ENCODE results near the gene APBA1.

APBA1 gene

DNA sequence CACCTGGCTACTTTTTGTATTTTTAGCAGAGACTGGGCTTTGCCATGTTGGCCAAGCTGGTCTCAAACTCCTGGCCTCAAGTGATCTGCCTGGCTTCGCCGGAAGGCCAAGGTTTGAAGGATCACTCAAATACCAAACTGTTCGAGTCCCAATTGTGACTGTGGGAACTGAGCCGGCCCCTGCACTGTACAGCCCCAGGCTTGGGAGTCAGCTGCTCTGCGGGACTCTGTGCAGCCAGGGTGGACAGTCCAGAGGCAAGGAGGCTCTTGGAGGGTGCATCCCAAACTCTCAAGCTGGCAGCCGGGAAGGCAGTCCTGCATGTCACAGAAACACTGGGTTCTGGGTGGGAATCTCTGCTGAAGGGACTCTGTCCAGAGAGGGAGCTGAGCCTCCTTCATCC is 238.2 kb downstream of the APBA1 start:
- Histone ChIP-seq H3K27me3 (replicated peaks; ENCODE audit: control insufficient read depth, insufficient read depth, low read length) (no peaks in the 10 kb centered on the region), H3K4me3 (replicated peaks; ENCODE audit: low read depth, low read length) (no peak overlapping the region), H3K36me3 (ENCODE audit: control insufficient read depth, insufficient read depth, low read length) (no peaks in the 10 kb centered on the region)
- no peak for DNase-seq (ENCODE audit: extremely low read depth, insufficient read length)
- TF ChIP-seq, protein P1, sequence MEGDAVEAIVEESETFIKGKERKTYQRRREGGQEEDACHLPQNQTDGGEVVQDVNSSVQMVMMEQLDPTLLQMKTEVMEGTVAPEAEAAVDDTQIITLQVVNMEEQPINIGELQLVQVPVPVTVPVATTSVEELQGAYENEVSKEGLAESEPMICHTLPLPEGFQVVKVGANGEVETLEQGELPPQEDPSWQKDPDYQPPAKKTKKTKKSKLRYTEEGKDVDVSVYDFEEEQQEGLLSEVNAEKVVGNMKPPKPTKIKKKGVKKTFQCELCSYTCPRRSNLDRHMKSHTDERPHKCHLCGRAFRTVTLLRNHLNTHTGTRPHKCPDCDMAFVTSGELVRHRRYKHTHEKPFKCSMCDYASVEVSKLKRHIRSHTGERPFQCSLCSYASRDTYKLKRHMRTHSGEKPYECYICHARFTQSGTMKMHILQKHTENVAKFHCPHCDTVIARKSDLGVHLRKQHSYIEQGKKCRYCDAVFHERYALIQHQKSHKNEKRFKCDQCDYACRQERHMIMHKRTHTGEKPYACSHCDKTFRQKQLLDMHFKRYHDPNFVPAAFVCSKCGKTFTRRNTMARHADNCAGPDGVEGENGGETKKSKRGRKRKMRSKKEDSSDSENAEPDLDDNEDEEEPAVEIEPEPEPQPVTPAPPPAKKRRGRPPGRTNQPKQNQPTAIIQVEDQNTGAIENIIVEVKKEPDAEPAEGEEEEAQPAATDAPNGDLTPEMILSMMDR (IDR thresholded peaks at IDR 0.05; ENCODE audit: insufficient read depth, low read length, poor library complexity, severe bottlenecking): no peak

GRCh38 chr9:69433392-69433791 is 238.8 kb downstream of the APBA1 start:
- TF ChIP-seq, protein P1 (IDR thresholded peaks at IDR 0.05; ENCODE audit: insufficient read depth, low read length, poor library complexity, severe bottlenecking): no peak
- Histone ChIP-seq H3K36me3 (ENCODE audit: control insufficient read depth, insufficient read depth, low read length) (no peaks in the 10 kb centered on the region), H3K27me3 (replicated peaks; ENCODE audit: control insufficient read depth, insufficient read depth, low read length) (no peaks in the 10 kb centered on the region), H3K4me3 (replicated peaks; ENCODE audit: low read depth, low read length) (no peak overlapping the region)
- no peak for DNase-seq (ENCODE audit: extremely low read depth, insufficient read length)

DNA sequence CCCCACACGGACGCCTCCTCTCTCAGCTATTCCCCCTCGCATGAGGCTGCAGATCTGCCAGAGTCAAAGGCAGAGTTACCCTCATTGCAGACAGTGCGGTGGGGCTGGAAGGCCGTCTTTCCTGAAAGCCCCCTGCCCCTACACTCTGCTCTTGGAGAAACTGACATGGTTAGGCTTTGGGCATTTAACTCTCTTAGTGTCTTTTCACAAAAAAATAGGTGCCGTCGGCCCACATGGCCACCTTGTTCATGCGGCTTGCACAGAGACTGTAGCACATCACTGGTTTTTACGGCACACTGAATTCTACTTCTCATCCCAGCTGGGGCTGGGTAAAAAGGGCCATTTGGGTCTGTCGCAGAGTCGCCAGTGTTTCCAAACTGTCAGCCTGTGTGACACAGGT is 239.5 kb downstream of the APBA1 start:
- TF ChIP-seq, protein P1 (IDR thresholded peaks at IDR 0.05; ENCODE audit: insufficient read depth, low read length, poor library complexity, severe bottlenecking): no peak
- no peak overlapping the region for H3K4me3 ChIP-seq (replicated peaks; ENCODE audit: low read depth, low read length)
- no peaks in the 10 kb centered on the region for H3K27me3 ChIP-seq (replicated peaks; ENCODE audit: control insufficient read depth, insufficient read depth, low read length)
- no peak for DNase-seq (ENCODE audit: extremely low read depth, insufficient read length)
- H3K36me3 ChIP-seq (ENCODE audit: control insufficient read depth, insufficient read depth, low read length): no peaks in the 10 kb centered on the region

DNA sequence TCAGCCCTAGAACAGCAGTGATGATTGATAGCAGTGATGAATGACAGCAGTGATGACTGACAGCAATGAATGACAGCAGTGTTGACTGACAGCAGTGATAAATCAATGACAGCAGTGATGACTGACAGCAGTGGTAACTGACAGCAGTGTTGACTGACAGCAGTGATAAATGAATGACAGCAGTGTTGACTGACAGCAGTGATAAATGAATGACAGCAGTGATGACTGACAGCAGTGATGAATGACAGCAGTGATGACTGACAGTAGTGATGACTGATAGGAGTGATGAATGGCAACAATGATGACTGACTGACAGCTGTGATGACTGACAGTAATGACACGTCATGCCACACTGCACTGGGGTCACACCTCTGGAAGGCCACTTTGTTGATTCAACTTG is 240.4 kb downstream of the APBA1 start:
- no peak overlapping the region for H3K4me3 ChIP-seq (replicated peaks; ENCODE audit: low read depth, low read length)
- no peak for DNase-seq (ENCODE audit: extremely low read depth, insufficient read length)
- TF ChIP-seq, protein P1 (IDR thresholded peaks at IDR 0.05; ENCODE audit: insufficient read depth, low read length, poor library complexity, severe bottlenecking): no peak
- H3K27me3 ChIP-seq (replicated peaks; ENCODE audit: control insufficient read depth, insufficient read depth, low read length): no peaks in the 10 kb centered on the region
- no peaks in the 10 kb centered on the region for H3K36me3 ChIP-seq (ENCODE audit: control insufficient read depth, insufficient read depth, low read length)

DNA sequence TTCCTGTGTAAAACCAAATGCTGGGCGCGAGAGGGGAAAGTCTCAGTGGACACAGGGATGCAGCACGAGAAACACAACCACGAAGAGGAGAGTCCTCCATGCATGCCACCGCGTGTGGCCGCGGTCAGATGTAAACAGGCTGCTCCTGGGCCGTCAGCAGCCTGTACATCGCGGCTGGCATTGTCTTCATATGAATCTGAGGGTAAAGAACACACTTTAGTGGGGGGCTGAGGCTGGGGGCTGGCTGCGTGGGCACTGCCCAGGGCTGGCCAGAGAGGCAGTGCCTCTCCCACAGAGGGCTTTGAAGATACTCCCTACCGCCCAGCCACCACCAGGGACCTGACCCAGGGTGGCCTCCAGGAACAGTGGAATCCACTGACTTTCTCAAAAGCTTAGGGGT is 241.0 kb downstream of the APBA1 start:
- H3K36me3 ChIP-seq (ENCODE audit: control insufficient read depth, insufficient read depth, low read length): no peaks in the 10 kb centered on the region
- no peaks in the 10 kb centered on the region for H3K27me3 ChIP-seq (replicated peaks; ENCODE audit: control insufficient read depth, insufficient read depth, low read length)
- H3K4me3 ChIP-seq (replicated peaks; ENCODE audit: low read depth, low read length): no peak overlapping the region
- DNase-seq (ENCODE audit: extremely low read depth, insufficient read length): no peak
- TF ChIP-seq, protein P1 (IDR thresholded peaks at IDR 0.05; ENCODE audit: insufficient read depth, low read length, poor library complexity, severe bottlenecking): no peak

GRCh38 chr9:69430206-69430605 is 242.0 kb downstream of the APBA1 start:
- H3K27me3 ChIP-seq (replicated peaks; ENCODE audit: control insufficient read depth, insufficient read depth, low read length): no peaks in the 10 kb centered on the region
- no peaks in the 10 kb centered on the region for H3K36me3 ChIP-seq (ENCODE audit: control insufficient read depth, insufficient read depth, low read length)
- DNase-seq (ENCODE audit: extremely low read depth, insufficient read length): no peak
- H3K4me3 ChIP-seq (replicated peaks; ENCODE audit: low read depth, low read length): no peak overlapping the region
- TF ChIP-seq, protein P1 (IDR thresholded peaks at IDR 0.05; ENCODE audit: insufficient read depth, low read length, poor library complexity, severe bottlenecking): no peak

All from GM06990 (cell line).